Panc1 (cell line): ENCODE data around the gene SLC9A9. TPM values are rescaled to one million over a fixed set of nuclear protein-coding genes. Genes with fewer than 3 reads are reported as not detected.

ENCODE experiments used
- ATAC-seq: fragments of 200-7000 bp; cut with Tn5 transposase; 2 replicates; pipeline ENCODE4 v1.9.1; 2020; ENCODE audit warnings: mild to moderate bottlenecking, moderate library complexity
- BruUV-seq: library from RNA; stranded (reverse); fragments of 400-500 nt; replicated peaks from 2 replicates; lab custom pipeline; 2021; lab: Mats Ljungman, UMichigan
- CTCF ChIA-PET: fragments of 300-600 bp; sonication (Branson Sonifier 250); formaldehyde crosslinking; loops from one replicate; lab custom pipeline; 2022; ENCODE audit warnings: antibody characterized with exemption; lab: Charles Lee
- POLR2A ChIA-PET: fragments of 300-600 bp; sonication (Branson Sonifier 250); formaldehyde crosslinking; loops from one replicate; lab custom pipeline; 2022; ENCODE audit warnings: antibody characterized with exemption; lab: Charles Lee
- DNase-seq: peaks from one replicate; pipeline ENCODE4 v3.0.0-alpha.2; 2010; ENCODE audit warnings: low read depth, low spot score
- H3K27ac ChIP-seq: 2 replicates; pipeline ENCODE4 v1.5.1; 2011; ENCODE audit warnings: mild to moderate bottlenecking, low read length, inconsistent platforms
- H3K27me3 ChIP-seq: fragments of 200-500 bp; sonication (Bioruptor generic); 2 replicates; pipeline ENCODE4 v1.6.0; 2014; ENCODE audit warnings: low read length, inconsistent platforms; ENCODE audit not compliant: control insufficient read depth, insufficient read depth
- H3K36me3 ChIP-seq: fragments of 200-500 bp; sonication (Bioruptor generic); 2 replicates; pipeline ENCODE4 v1.5.1; 2014; ENCODE audit warnings: inconsistent platforms, mild to moderate bottlenecking, low read length, moderate library complexity; ENCODE audit not compliant: control insufficient read depth, insufficient read depth
- H3K4me1 ChIP-seq: 2 replicates; pipeline ENCODE4 v1.5.1; 2011; ENCODE audit warnings: inconsistent platforms, mild to moderate bottlenecking, low read length, moderate library complexity; ENCODE audit not compliant: control insufficient read depth, insufficient read depth
- H3K4me3 ChIP-seq, 2 experiments: 2 replicates each; pipeline ENCODE4 v1.5.1; 2011 to 2012; ENCODE audit warnings: low read depth in 2 of 2, low read length in 2 of 2, mild to moderate bottlenecking in 2 of 2, inconsistent platforms in 1 of 2, moderate library complexity in 1 of 2
- H3K9me3 ChIP-seq: fragments of 200-500 bp; sonication (Bioruptor generic); 2 replicates; pipeline ENCODE4 v1.5.1; 2014; ENCODE audit warnings: low read depth, mild to moderate bottlenecking, inconsistent platforms, low read length, moderate library complexity; ENCODE audit not compliant: control insufficient read depth, insufficient read depth
- POLR2AphosphoS5 ChIP-seq: IDR thresholded peaks from 2 replicates; pipeline ENCODE4 v1.6.1; 2012; ENCODE audit warnings: mild to moderate bottlenecking, low read depth, low read length, moderate library complexity
- SIN3A ChIP-seq: IDR thresholded peaks from 2 replicates; pipeline ENCODE4 v1.6.1; 2012; ENCODE audit warnings: low read depth, mild to moderate bottlenecking, low read length, moderate library complexity, borderline replicate concordance; ENCODE audit not compliant: insufficient read depth
- TCF7L2 ChIP-seq: IDR thresholded peaks from 2 replicates; pipeline ENCODE4 v1.6.1; 2011; ENCODE audit warnings: mild to moderate bottlenecking, low read depth, low read length, inconsistent platforms
- in situ Hi-C: cut with HindIII; loops from 2 replicates; pipeline ENCODE4 v1.10.0; 2016; ENCODE audit warnings: low sequenced_read_pairs, low pct_unique_long_range_greater_than_20kb
- intact Hi-C: fragments of 100-400 bp; cut with micrococcal nuclease; formaldehyde crosslinking; loops from one replicate; pipeline ENCODE4 v1.10.0; 2022; ENCODE audit not compliant: unreplicated experiment
- total RNA-seq: library from RNA; stranded (reverse); gene quantifications from one replicate; pipeline ENCODE4 v1.2.1, GENCODE V29; 2021; ENCODE audit not compliant: unreplicated experiment
- TF ChIP-seq, protein P1 (sequence below), 2 experiments: IDR thresholded peaks; 2 replicates each; pipeline ENCODE4 v1.6.1; 2011 to 2012; ENCODE audit warnings: low read depth in 2 of 2, control low read depth in 1 of 2, low read length in 1 of 2, mild to moderate bottlenecking in 1 of 2, moderate library complexity in 1 of 2; ENCODE audit not compliant: insufficient read depth in 1 of 2
- TF ChIP-seq, protein P2 (sequence below): fragments of 450-650 bp; IDR thresholded peaks from 2 replicates; pipeline ENCODE4 v1.5.1; 2017; ENCODE audit warnings: mild to moderate bottlenecking

Gene SLC9A9
- total RNA-seq, 1 experiment from 2014 or later, result not detected

DNA sequence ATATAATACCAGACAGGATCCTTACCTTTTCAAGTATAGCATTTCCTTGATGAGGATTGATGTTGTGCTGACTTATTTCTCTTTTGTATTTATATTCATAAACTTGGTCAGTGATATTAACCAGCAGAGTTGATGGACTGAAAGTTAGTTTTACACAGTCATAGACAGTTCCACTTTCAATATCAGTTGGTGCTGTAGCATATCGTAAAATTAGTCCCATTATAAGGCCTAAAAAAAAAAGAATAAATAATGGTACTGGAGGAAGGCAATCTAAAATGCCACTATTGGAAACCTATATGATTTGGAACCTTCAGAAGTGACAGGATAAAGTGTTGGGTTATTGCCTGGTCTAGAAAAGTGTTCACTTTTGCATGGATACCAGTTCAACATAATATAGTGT, 16.3 kb downstream of the SLC9A9 start:
- intact Hi-C loops, result no loop called here

DNA sequence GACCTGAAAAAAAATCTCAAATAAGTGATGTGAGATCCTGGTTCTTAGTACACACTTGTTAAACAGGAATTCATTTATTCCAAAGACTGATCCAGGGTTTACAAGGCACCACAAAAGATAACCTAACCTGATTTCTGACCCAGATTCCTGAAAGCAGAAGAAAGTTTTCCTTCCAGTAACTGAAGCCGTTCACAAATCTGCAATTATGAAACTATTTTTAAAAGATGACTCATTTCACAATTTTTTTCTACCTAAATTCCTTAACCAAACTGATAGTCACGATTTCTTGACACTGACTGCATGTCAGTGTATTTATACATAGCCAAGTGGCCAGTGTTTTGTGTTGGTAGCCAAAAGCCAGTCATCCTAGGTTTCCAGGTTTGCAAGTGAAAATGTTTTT, 17.1 kb downstream of the SLC9A9 start:
- Histone ChIP-seq H3K4me1 (no peaks in the 10 kb centered on the region), H3K4me3 (no peak overlapping the region), H3K9me3 (no peaks in the 10 kb centered on the region), H3K27me3 (no peaks in the 10 kb centered on the region), H3K27ac (no peak overlapping the region), H3K36me3 (no peaks in the 10 kb centered on the region)
- DNase-seq (no peak), ATAC-seq (no peak)
- TF ChIP-seq, protein P1, sequence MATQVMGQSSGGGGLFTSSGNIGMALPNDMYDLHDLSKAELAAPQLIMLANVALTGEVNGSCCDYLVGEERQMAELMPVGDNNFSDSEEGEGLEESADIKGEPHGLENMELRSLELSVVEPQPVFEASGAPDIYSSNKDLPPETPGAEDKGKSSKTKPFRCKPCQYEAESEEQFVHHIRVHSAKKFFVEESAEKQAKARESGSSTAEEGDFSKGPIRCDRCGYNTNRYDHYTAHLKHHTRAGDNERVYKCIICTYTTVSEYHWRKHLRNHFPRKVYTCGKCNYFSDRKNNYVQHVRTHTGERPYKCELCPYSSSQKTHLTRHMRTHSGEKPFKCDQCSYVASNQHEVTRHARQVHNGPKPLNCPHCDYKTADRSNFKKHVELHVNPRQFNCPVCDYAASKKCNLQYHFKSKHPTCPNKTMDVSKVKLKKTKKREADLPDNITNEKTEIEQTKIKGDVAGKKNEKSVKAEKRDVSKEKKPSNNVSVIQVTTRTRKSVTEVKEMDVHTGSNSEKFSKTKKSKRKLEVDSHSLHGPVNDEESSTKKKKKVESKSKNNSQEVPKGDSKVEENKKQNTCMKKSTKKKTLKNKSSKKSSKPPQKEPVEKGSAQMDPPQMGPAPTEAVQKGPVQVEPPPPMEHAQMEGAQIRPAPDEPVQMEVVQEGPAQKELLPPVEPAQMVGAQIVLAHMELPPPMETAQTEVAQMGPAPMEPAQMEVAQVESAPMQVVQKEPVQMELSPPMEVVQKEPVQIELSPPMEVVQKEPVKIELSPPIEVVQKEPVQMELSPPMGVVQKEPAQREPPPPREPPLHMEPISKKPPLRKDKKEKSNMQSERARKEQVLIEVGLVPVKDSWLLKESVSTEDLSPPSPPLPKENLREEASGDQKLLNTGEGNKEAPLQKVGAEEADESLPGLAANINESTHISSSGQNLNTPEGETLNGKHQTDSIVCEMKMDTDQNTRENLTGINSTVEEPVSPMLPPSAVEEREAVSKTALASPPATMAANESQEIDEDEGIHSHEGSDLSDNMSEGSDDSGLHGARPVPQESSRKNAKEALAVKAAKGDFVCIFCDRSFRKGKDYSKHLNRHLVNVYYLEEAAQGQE (IDR thresholded peaks at IDR 0.05; ENCODE audit: insufficient read depth in 1 of 2, low read depth in 2 of 2, low read length in 1 of 2), result no peak
- TF ChIP-seq SIN3A (no peak), POLR2AphosphoS5 (no peak), TCF7L2 (no peak)
- TF ChIP-seq, protein P2, sequence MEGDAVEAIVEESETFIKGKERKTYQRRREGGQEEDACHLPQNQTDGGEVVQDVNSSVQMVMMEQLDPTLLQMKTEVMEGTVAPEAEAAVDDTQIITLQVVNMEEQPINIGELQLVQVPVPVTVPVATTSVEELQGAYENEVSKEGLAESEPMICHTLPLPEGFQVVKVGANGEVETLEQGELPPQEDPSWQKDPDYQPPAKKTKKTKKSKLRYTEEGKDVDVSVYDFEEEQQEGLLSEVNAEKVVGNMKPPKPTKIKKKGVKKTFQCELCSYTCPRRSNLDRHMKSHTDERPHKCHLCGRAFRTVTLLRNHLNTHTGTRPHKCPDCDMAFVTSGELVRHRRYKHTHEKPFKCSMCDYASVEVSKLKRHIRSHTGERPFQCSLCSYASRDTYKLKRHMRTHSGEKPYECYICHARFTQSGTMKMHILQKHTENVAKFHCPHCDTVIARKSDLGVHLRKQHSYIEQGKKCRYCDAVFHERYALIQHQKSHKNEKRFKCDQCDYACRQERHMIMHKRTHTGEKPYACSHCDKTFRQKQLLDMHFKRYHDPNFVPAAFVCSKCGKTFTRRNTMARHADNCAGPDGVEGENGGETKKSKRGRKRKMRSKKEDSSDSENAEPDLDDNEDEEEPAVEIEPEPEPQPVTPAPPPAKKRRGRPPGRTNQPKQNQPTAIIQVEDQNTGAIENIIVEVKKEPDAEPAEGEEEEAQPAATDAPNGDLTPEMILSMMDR, result no peak
- CTCF ChIA-PET, result no interaction called here
- BruUV-seq, result no TSS peak
- POLR2A ChIA-PET, result no interaction called here
- in situ Hi-C loops, result no loop called here
- intact Hi-C loops, result no loop called here

More for the DNA sequence above, 16.3 kb downstream of the SLC9A9 start:
- no peaks in the 10 kb centered on the region for H3K4me1 ChIP-seq
- no peak overlapping the region for H3K4me3 ChIP-seq
- no peaks in the 10 kb centered on the region for H3K27me3 ChIP-seq
- in situ Hi-C loops, result no loop called here
- ChIA-PET CTCF (no interaction called here), POLR2A (no interaction called here)
- ATAC-seq (no peak), DNase-seq (no peak)
- H3K9me3 ChIP-seq, result no peaks in the 10 kb centered on the region
- no TSS peak for BruUV-seq
- H3K36me3 ChIP-seq, result no peaks in the 10 kb centered on the region
- H3K27ac ChIP-seq, result no peak overlapping the region
- no peak for TF ChIP-seq POLR2AphosphoS5
- TF ChIP-seq, protein P1 (IDR thresholded peaks at IDR 0.05; ENCODE audit: insufficient read depth in 1 of 2, low read depth in 2 of 2, low read length in 1 of 2), result no peak
- no peak for TF ChIP-seq SIN3A
- TF ChIP-seq, protein P2, result no peak
- TF ChIP-seq TCF7L2, result no peak
